ENCODE data around the gene SGIP1. TPM values are rescaled to one million over a fixed set of nuclear protein-coding genes. Genes with fewer than 3 reads are reported as not detected.

Gene SGIP1
- total RNA-seq, 1 donor from 2014 or later = 4.2 TPM

DNA sequence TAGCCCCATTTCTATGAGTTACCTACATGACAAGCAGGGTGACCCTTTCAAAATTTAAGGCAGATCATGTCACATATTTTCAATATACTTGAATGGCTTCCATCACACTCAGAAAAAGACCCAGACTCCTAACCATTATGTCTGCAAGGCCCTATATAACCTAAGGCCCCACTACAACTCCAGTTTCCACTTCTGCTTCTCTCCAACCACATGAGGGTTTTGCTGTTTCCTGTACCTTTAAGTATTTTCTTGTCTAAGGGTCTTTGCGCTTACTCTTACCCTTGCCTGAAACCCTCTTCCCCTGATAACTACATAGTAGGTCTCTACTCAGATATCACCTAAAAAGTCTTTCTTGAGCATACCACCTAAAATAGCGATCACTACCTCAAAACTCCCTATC, 46.1 kb downstream of the SGIP1 start:
- Histone ChIP-seq H3K9ac (no peak overlapping the region), H3K27ac (no peak overlapping the region), H2AFZ (replicated peaks) (no peak overlapping the region), H4K20me1 (ENCODE audit: low read depth) (no peaks in the 10 kb centered on the region), H3K4me1 (no peaks in the 10 kb centered on the region), H3K79me2 (ENCODE audit: low read depth) (no peaks in the 10 kb centered on the region), H3K27me3 (no peaks in the 10 kb centered on the region), H3K36me3 (no peaks in the 10 kb centered on the region), H3K4me3 (no peak overlapping the region), H3F3A (ENCODE audit: low read depth) (no peaks in the 10 kb centered on the region), H3K4me2 (no peak overlapping the region), H3K9me3 (ENCODE audit: low read depth) (no peaks in the 10 kb centered on the region)
- Mint-ChIP-seq H3K4me3 (no peak overlapping the region), H3K9me3 (no peaks in the 10 kb centered on the region), H3K27ac (no peak overlapping the region), H3K4me1 (no peaks in the 10 kb centered on the region), H3K27me3 (ENCODE audit: insufficient read depth, low read depth) (no peaks in the 10 kb centered on the region), H3K36me3 (no peaks in the 10 kb centered on the region)
- TF ChIP-seq, protein P1, sequence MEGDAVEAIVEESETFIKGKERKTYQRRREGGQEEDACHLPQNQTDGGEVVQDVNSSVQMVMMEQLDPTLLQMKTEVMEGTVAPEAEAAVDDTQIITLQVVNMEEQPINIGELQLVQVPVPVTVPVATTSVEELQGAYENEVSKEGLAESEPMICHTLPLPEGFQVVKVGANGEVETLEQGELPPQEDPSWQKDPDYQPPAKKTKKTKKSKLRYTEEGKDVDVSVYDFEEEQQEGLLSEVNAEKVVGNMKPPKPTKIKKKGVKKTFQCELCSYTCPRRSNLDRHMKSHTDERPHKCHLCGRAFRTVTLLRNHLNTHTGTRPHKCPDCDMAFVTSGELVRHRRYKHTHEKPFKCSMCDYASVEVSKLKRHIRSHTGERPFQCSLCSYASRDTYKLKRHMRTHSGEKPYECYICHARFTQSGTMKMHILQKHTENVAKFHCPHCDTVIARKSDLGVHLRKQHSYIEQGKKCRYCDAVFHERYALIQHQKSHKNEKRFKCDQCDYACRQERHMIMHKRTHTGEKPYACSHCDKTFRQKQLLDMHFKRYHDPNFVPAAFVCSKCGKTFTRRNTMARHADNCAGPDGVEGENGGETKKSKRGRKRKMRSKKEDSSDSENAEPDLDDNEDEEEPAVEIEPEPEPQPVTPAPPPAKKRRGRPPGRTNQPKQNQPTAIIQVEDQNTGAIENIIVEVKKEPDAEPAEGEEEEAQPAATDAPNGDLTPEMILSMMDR (IDR thresholded peaks at IDR 0.05) = no peak
- TF ChIP-seq EZH2phosphoT487 (IDR thresholded peaks at IDR 0.05) (no peak), EZH2 (IDR thresholded peaks at IDR 0.05) (no peak)
- DNase-seq (ENCODE audit: low spot score) = no peak

DNA sequence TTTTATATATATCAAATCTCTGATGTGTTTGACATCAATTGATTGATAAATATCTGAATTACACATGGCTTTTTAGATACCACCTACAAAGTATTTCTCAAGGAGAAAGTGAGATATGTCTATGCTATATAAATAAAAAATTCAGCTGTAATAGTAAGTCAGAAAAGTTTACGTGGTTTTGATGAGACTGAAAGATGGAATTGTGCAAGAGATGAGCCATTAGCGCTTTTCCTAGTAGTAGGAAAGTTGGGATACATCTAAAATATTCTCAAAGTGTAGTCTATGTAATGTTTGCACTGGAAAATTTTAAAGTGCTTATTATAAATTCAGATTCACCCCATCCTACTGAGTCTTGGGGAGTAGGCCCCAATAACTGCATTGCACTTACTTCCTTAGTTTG, 49.1 kb downstream of the SGIP1 start:
- no peaks in the 10 kb centered on the region for H3K27me3 Mint-ChIP-seq (ENCODE audit: insufficient read depth, low read depth)
- Histone ChIP-seq H3F3A (ENCODE audit: low read depth) (no peaks in the 10 kb centered on the region), H3K27ac (no peak overlapping the region), H2AFZ (replicated peaks) (no peak overlapping the region), H3K4me1 (no peaks in the 10 kb centered on the region), H3K4me3 (no peak overlapping the region), H3K36me3 (no peaks in the 10 kb centered on the region), H4K20me1 (ENCODE audit: low read depth) (no peaks in the 10 kb centered on the region), H3K9ac (no peak overlapping the region), H3K9me3 (ENCODE audit: low read depth) (no peaks in the 10 kb centered on the region), H3K79me2 (ENCODE audit: low read depth) (no peaks in the 10 kb centered on the region), H3K4me2 (no peak overlapping the region), H3K27me3 (no peaks in the 10 kb centered on the region)
- H3K4me1 Mint-ChIP-seq = no peaks in the 10 kb centered on the region
- H3K27ac Mint-ChIP-seq = no peak overlapping the region
- no peak for DNase-seq (ENCODE audit: low spot score)
- TF ChIP-seq EZH2 (IDR thresholded peaks at IDR 0.05) = no peak
- no peak for TF ChIP-seq EZH2phosphoT487 (IDR thresholded peaks at IDR 0.05)
- TF ChIP-seq, protein P1 (IDR thresholded peaks at IDR 0.05) = no peak
- no peak overlapping the region for H3K4me3 Mint-ChIP-seq
- H3K36me3 Mint-ChIP-seq = no peaks in the 10 kb centered on the region
- H3K9me3 Mint-ChIP-seq = no peaks in the 10 kb centered on the region

DNA sequence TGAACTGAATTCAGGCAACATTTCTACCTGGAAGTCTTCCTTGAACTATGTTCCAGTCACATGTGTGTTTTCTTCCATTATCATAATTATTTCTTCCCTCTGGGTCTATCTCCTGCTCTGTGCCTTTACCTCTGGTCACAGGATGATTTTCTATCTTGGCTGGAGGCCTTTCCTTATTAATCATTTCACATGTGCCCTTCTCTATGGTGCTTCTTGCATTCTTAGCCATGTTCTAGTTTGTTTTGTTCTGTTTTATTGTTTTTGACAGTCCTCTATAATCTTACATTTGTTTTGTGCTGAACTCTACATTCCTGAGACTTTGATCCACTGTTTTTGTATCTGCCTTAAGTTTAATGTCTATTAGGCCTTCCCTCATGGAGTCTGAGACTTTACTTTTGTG, 51.0 kb downstream of the SGIP1 start:
- no peaks in the 10 kb centered on the region for H3K36me3 Mint-ChIP-seq
- no peak overlapping the region for H3K4me2 ChIP-seq
- H3K27ac Mint-ChIP-seq = no peak overlapping the region

More for the DNA sequence above, 51.0 kb downstream of the SGIP1 start:
- H3K9me3 ChIP-seq (ENCODE audit: low read depth) = no peaks in the 10 kb centered on the region
- no peaks in the 10 kb centered on the region for H3K79me2 ChIP-seq (ENCODE audit: low read depth)
- no peak overlapping the region for H3K4me3 ChIP-seq
- no peaks in the 10 kb centered on the region for H3K36me3 ChIP-seq
- H2AFZ ChIP-seq (replicated peaks) = no peak overlapping the region
- H3K9ac ChIP-seq = no peak overlapping the region
- TF ChIP-seq EZH2phosphoT487 (IDR thresholded peaks at IDR 0.05) (no peak), EZH2 (IDR thresholded peaks at IDR 0.05) (no peak)
- TF ChIP-seq, protein P1 (IDR thresholded peaks at IDR 0.05) = no peak
- DNase-seq (ENCODE audit: low spot score) = no peak
- Mint-ChIP-seq H3K4me1 (no peaks in the 10 kb centered on the region), H3K9me3 (no peaks in the 10 kb centered on the region), H3K27me3 (ENCODE audit: insufficient read depth, low read depth) (no peaks in the 10 kb centered on the region), H3K4me3 (no peak overlapping the region)
- no peaks in the 10 kb centered on the region for H3K27me3 ChIP-seq
- no peaks in the 10 kb centered on the region for H3F3A ChIP-seq (ENCODE audit: low read depth)
- no peak overlapping the region for H3K27ac ChIP-seq
- no peaks in the 10 kb centered on the region for H3K4me1 ChIP-seq
- no peaks in the 10 kb centered on the region for H4K20me1 ChIP-seq (ENCODE audit: low read depth)

Measured in neural progenitor cell (in vitro differentiated cells).